GM21786 (cell line): ENCODE measurements around the gene MCM9.

Experiments used
- ATAC-seq: cut with Tn5 transposase; IDR thresholded peaks from one replicate; pipeline ENCODE4 v1.9.1; 2021; ENCODE audit not compliant: unreplicated experiment

Gene MCM9

GRCh38 chr6:118934461-118935330 lies at the start of gene MCM9:
Gene MCM9 (minus strand): TSS chr6:118935159. CDS start chr6:118931723, 3,436 bp downstream.
- peak; percentile 94 for ATAC-seq

GRCh38 chr6:118984342-118984741 lies 49.4 kb upstream of the MCM9 start:
- ATAC-seq, result peak; percentile 62

GRCh38 chr6:118982575-118982911 lies 47.6 kb upstream of the MCM9 start:
- ATAC-seq, result no peak

- no peak for ATAC-seq
Observed at GRCh38 chr6:118981884-118982574, 47.1 kb upstream of the MCM9 start.

GRCh38 chr6:118980063-118980462 lies 45.1 kb upstream of the MCM9 start:
- no peak for ATAC-seq

- ATAC-seq, result no peak
Observed at GRCh38 chr6:118974790-118975189, 39.8 kb upstream of the MCM9 start.

GRCh38 chr6:118971682-118972081 lies 36.7 kb upstream of the MCM9 start:
- no peak for ATAC-seq

- ATAC-seq, result no peak
Observed at GRCh38 chr6:118970866-118971265, 35.9 kb upstream of the MCM9 start.

GRCh38 chr6:118968416-118968815 lies 33.5 kb upstream of the MCM9 start:
- no peak for ATAC-seq

- ATAC-seq, result no peak
Observed at GRCh38 chr6:118967239-118967638, 32.3 kb upstream of the MCM9 start.

- ATAC-seq, result no peak
Observed at GRCh38 chr6:118965843-118966370, 30.9 kb upstream of the MCM9 start.

- no peak for ATAC-seq
Observed at GRCh38 chr6:118965371-118965770, 30.4 kb upstream of the MCM9 start.

GRCh38 chr6:118963003-118963402 lies 28.0 kb upstream of the MCM9 start:
- no peak for ATAC-seq

- ATAC-seq, result no peak
Observed at GRCh38 chr6:118959903-118960302, 24.9 kb upstream of the MCM9 start.

GRCh38 chr6:118953391-118953790 lies 18.4 kb upstream of the MCM9 start:
- ATAC-seq, result no peak

GRCh38 chr6:118952683-118953082 lies 17.7 kb upstream of the MCM9 start:
- no peak for ATAC-seq

GRCh38 chr6:118945217-118945616 lies 10.3 kb upstream of the MCM9 start:
- ATAC-seq, result no peak

GRCh38 chr6:118940770-118941169 lies 5.8 kb upstream of the MCM9 start:
- no peak for ATAC-seq

GRCh38 chr6:118939683-118940082 lies 4.7 kb upstream of the MCM9 start:
- no peak for ATAC-seq

GRCh38 chr6:118935978-118936703 lies 1.2 kb upstream of the MCM9 start:
- ATAC-seq, result no peak

GRCh38 chr6:118935331-118935668 lies 341 bp upstream of the MCM9 start:
- peak; percentile 6 for ATAC-seq
